ENCODE results near the gene TEX19.

Gene TEX19

DNA sequence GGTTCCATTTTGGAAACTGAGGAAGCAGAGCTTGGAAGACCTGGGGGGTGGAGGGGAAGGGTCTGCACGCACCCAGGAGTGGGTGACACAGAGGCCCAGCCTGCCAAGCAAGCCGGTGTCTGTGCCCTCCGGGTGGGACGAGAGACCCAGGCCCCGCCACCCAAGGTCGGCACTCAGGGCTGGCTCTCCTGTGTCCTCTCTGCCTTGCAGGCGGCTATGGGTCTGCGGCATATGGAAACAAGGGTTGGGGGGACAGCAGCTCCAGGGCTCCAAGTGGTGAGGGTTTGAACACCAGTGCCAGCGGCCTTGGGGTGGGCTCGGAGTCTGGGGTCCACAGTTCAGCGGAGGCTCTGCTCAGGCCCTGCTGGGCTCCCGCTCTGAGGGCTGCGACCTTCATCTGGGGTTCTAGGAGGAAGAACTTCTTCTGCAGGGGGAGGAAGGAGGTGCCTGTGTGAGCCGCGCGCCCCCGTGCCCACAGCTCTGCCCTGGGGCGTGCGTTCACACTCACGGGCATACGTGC, 37.0 kb upstream of the TEX19 start:
- no peak for DNase-seq

DNA sequence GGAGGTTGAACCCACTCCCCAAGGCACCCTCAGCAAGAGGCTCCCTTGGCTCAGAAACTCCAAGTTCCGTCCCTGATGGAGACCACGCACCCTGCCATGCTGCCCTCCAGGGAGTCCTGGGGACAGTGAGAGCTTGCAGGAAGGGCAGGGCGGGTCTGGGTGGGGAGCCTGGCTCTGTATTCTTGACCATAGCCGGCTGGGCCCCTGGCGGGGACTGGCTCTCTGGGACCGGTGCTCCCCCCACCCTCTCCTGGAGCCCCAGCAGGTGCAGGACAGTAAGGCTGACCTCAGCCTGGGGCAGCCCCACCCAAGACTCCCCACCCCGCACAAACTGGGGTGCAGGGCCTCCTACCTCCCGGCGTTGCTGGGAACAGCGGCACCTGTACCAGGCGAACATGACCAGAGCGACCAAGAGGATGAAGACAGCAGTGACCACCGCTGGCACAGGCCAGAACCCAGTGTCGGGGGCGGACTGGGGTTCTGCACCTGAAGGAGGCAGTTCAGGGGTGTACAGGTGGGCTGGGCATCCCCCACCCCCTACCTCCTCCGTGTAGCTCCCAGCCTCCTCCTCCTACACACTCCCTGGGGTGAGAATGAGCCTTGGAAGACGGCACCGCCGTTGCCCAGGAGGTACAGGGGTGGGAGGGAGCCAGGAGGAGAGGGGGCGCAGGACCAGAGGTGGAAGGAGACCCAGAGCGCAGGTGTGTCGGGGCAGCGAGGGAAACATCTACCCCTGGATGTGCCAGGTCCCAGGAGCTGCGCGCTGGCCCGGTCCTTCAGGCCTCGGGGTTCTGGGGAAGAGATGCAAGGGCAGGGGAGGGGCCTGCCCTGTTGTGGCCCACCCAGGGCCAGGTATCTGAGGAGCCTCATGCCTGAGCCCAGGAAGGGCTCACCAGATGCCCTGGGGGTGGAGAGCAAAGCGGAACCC, 36.3 kb upstream of the TEX19 start:
- no peak for DNase-seq

DNA sequence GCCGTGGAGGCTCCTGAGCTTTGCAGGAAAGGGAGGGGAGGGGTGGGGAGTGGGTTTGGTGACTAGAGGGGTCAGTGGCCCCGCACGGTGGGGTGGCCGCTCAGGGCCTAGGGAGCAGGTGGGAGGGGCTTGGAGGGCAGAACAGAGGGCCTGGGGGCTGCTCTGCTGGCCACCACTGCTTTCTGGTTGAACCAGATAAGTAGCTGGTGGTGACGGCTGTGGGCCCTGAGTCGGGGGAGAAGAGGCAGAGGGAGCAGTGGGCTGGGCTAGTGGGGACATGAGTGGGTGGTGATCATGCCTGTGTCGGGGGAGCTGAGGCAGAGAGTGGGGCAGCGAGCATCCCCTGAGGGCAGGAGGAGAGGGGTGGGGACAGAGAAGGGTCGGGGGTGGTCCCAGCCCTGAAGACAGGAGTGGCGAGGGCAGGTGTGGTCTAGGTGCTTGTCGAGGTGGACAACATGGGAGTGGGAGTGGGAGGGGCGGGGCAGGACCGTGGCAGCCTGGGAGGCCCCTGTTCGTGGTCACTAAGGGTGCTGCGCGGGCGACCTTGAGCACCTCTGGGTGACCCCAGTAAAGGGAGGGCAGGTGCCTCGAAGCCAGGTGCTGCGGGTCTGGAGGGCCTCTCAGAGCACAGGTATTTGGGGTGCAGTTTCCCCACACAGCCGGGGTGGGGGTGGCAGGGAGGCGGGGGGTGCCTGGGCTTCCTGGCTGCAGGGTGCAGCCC, 35.4 kb upstream of the TEX19 start:
- no peak for DNase-seq

DNA sequence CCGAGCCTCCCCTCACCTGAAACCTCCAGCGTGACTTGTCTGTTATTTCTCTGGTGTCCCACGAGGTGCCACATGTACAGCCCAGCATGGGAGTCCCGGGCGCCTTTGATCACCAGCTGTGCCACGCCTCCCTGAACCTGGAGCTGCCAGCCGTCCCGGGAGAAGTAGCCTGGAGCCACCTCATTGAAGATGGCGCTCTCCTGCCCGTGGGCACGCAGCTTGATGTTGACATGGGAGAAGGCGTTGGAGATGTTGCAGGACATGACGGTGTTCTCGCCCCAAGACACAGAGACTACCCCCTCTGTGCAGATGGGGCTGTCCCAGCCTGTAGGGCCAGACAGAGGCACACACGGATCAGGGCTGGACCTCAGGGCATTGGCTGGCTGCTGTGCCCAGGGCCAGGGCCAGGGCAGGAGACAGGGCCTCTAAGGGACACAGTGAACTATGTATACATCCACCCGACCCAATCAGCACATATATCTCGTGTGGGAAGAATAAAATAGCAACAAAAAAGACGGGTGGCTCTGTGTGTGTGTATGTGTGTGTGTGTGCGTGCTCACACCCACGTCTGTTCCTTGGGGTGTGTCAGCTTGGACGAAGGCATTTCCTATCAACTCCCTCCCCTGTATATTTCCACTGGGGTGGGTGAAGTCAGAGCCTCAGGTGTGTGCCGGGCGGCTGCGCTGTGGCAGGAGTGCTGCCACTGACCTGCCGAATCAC, 34.3 kb upstream of the TEX19 start:
- DNase-seq: no peak

DNA sequence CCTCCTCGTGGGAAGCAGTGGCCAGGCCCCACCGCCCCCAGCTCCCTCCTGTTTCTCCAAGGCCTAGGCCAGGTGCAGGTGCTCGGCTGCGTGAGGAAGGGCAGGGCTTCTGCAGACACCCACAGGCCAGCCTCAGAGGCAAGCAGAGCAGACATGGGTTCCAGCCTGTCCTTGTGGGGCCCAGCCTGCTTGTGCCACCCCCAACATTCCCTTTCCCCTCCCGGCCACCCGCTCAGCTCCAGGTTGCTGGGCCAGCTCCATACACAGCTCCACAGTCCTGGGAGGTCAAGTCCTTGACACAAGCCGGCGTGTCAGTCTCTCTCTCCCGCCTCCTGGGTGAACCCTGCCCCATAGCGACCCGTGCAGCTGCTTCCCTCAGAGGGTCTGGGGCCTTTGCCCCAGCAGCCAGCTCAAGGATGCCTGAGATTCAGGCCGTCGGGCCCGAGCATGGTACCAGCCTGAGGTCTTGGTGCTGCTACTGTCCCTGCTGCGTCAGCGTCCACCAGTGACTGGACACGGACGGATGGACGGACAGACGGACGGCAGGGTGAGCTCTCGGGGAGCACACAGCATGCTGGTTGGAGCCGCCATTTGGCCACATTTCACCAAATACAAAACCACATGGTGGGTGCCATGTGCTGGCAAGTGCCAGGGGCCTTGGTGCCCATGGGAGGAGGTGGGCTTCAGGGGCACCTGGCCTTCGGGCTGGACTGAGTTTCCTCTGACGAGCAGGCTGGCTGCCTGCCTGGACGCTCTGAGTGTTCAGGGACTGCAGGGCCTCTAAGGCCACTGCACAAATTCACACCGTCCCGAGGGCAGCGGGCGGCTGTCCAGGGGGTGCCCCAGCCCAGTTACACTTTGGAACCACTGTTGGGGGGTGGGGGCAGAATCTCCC, 33.5 kb upstream of the TEX19 start:
- no peak for DNase-seq

DNA sequence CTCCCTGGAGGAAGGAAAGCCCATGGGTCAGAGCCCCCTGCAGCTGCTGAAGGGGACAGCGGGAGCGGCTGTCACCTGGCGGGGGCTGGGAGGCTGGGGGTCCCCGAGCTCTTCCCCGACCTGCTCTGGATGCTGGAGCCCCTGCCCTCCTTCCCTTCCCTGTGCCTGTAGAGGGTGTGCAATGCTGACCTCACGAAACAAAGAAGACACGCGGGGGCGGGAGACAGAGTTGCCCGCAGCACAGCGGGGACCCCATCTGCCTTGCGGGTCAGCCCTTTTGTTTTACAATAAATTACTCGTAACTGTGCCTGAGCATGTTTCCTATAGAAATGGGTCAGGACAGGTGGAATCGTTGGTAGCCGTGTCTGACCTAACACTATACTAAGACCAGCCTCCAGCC, 31.8 kb upstream of the TEX19 start:
- DNase-seq: peak; percentile 79

DNA sequence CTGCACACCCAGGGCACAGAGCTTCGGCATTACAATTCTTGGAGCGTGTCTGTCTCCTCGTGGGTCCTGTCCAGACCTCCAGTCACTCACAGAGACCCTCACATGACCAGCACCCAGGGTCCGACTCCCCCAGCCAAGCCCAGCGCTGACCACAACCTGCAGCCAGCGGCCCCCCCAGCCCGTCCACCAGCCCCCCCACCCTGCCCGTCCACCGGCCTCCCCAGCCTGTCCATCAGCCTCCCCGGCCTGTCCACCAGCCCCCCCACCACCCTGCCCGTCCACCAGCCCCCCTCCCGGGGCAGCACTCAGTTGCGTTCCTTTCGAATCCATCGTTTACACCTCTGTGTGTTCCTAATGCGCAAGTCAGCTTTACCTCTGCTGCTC, 31.3 kb upstream of the TEX19 start:
- DNase-seq: no peak

DNA sequence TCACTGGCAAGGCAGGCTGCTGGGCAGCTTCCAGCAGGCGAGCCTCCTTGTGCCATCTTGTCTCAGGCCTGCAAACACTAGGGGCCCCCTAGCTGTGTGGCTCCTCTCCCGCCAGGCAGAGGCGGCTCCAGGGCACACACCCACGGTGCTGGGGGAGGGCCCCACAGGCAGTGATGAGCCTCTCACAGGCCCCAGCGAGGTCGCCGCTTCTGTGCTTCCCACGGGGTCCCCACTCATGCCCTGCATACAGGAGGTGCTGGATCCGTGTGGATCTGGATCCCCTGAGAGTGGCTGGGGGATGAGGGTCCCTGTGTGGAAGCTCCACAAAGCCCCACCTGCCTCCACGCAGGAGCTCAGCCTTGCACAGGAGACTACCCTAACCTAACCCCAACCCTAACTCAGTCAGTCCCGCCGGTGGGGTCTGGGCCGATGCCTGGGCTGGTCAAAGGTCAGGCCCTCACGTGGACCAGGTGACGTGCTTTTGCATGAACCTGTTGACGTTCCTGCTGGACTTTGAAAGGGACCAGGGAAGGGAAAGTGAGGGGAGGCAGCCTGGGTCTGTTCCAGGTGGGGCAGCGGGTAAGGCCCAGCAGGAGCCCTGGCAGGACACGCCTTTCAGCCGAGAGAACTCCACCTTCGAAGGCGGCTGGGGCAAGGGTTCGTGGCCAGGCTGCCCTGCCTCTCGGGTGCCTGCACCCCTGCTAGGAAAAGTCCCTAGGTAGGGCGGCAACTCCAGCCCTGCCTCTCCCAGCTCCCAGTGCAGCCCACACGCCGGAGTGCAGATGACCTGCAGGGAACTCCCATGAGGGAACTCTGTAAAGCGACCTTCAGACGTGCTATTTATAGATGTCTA, 30.7 kb upstream of the TEX19 start:
- peak; percentile 26 for DNase-seq

DNA sequence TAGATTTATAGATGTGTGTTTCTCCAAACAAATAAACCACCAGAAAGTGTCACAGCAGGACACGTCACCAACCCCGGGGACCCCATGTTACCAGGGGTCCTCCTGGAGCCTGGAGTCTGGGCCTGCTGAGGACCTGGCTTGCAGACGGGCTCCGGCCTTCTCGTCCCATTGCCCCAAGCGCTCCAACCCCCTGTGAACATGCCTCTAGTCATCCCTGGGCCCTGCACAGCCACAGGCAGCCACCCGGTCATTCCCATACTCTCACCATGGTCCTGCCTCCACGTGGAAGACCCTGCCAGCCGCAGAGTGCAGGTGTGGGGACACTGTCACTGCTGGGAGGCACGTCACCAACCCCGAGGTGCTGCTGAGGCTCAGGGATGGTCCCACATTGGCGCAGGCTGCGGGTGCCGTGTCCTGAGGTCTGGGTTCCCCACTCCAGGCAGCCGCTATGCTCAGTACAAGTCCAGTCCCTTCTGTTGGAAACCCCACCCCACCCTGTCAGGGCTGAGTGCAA, 30.0 kb upstream of the TEX19 start:
- DNase-seq: no peak

DNA sequence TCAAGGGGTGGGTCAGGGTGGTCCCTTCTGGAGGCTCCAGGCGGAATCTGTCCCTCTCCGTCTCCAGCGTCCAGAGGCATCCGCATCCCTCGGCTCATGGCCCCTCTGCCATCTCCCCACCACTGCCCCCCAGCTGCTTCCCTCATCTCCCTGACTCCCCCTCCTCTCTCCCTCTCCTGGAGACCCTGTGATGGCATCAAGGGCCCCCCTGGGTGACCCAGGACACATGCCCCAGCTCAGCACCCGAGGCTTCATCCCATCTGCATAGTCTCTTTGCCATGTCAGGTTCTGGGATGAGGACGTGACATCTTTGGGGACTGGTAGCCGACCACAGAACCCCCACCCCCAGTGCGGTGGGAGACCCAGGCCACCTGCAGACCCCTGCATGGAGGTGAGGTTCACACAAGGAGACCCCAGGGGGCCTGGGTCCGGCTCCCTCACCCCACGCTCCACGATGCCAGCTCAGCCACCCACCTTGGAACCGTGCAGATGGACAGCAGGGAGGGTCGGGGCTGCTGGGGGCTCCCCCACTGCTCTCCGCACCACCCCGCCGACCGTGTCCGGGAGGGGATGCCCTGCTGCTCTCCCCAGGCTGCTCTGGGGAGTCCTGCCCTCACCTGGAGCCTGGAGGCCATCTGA, 29.2 kb upstream of the TEX19 start:
- no peak for DNase-seq

DNA sequence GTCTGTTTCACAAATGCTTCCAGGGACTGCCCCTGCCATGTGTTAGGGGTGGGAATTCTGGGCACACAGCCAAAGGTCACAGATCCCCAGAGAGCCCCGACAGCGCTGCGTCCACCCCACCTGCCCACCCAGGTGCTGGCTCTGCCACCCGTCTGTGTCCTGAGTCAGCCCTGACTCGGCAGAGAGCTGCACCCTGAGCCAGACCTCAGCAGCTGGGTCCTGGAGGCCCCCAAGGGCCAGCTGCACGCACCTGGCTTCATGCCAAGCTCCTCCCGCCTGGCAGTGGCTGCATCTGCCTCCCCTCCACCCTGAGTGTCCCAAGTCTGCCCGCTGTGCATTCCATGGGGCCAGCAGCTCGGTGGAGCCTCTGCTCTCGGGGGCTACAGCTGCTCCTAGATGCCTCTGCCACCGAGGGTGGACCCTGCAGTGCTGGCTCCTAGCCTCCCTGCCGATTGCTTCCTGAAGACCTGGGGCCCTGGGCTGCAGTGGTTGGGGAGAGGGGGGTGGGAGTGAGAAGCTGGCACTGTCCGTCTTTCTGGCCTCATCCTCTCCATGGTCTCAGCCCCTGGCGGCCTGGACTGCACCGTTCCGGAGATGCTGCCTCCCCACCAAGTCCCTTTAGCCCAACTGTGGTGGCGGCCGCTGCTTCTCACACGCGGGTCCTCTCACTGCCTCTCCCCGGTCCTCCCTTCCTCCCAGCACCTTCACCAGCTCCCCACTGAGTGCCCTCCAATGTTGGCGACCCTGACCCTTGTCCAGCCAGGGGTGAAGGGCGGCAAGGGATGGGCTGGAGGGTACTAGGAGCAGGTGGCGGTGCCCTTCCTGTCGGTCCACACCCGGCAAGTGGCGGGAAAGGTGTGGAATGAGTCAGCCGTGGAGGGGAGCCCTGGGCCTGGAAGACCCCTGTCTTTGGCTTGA, 28.5 kb upstream of the TEX19 start:
- peak; percentile 97 for DNase-seq

DNA sequence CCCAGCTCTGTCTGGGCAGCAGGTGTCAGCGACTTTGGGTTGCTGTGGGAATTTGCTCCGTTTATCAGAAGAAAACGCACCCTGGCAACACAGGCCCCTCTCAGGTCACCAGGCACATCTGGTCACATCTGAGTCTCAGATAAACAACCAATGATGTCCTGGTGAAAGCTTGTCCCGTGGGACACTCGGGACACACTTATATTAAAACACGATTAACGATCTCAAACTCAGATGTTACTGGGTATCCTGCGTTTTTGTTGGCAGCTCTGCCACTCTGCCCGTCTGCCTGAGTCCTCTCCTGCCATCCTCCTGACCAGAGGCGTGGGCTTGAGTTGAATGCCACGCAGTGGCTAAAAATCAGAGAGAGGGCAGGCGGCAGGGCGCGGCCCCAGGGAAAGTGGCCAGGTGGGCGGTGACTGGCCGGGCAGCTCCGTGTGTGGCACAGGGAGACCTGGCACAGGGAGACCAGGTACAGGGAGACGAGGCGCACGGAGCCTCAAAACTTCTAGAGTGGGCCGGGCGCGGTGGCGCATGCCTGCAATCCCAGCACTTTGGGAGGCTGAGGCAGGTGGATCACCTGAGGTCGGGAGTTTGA, 27.6 kb upstream of the TEX19 start:
- no peak for DNase-seq

DNA sequence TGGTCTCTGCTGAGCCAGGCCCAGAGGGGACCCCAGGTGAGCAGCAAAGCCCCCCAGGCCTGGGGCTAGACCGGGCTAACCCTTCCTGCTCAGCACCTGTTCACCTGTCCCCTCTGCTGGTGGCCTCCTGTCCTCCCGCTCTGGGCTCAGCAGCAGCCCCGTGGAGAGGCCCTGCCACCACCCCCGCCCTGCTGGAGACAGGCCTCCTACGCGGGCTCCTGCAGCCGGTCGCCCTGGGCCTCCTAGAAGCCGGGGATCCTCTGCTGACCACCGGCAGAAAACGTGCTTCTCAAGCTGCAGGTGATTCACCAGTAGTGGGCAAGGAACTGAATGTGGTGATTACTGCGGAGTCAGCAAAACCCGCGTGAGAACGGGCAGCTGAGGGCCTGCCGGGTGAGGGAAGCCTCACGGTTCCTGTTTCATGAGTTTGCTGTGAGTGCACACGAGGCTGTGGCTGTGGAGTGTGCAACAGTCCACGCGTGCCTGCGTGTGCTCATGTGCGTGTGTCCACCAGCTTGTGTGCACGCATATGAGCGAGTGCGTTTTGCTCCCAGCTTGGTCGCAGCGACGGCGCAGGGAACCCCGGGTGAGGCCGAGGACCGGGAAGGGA, 26.3 kb upstream of the TEX19 start:
- peak; percentile 72 for DNase-seq

DNA sequence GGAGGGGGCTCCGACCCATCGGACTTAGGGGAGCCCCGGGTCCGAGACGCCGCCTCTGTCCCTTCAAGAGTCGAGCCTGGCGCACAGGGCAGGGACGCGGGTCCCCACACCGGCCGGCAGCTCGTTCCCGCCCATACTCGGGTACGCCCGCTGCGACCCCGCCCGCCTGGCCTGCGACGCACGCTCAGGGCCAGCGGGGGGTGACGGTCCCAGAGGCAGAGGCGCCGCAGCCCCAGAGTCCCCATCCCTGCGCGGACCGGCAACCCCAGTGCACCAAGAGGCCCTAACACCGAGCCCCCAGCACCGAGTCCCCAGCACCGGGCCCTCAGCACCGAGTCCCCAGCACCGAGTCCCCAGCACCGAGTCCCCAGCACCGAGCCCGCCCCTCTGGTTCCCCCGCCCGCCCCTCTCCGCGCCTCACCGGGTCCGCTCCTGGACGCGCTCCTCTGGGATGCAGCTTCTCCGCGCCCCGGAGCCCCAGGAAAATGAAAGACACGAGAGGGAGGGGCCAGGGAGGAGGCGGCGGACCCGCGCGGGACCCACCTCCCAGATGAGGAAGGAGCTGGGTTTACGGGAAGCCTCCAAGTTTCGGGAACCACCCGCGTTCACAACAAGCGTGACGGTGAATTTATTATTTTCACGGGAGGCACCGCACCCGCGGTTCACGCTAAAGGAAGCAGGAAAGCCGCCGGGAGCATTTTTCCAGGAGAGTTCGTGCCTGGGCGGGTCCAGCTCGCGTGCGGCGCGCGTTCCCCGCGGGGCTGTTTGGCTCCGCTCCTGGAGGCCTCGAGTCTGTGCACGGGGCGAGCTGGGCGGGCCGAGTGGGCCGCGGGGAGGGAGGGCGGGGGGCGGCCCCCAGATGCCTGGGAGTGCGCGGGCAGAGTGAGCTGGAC, 25.5 kb upstream of the TEX19 start, which contains the start of gene SECTM1:
Gene SECTM1 (minus strand): TSS at position 488 of the 893 bp plus-strand sequence. CDS start 6,526 bp downstream, outside the sequence.
- DNase-seq: peak; percentile 72

DNA sequence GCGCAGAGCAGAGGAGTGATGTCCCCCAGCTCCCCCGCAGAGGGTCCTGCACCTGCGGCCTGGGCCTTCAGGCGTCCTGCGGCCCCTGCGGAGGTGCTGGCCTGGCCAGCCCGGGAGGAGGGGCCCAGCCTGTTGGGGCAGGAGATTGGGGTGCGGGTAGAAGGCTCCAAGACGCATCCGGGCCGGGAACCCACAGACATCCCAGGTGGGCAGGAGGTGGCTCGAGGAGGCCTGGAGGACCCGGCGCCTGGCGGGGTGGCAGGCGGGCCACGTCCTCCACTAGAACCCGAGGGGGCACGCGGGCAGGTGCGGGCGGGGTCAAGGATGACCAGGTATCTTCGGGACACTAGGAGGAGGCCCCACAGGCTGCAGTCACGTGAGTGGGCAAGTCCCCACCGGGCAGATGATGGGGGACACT, 24.8 kb upstream of the TEX19 start:
- DNase-seq: no peak

DNA sequence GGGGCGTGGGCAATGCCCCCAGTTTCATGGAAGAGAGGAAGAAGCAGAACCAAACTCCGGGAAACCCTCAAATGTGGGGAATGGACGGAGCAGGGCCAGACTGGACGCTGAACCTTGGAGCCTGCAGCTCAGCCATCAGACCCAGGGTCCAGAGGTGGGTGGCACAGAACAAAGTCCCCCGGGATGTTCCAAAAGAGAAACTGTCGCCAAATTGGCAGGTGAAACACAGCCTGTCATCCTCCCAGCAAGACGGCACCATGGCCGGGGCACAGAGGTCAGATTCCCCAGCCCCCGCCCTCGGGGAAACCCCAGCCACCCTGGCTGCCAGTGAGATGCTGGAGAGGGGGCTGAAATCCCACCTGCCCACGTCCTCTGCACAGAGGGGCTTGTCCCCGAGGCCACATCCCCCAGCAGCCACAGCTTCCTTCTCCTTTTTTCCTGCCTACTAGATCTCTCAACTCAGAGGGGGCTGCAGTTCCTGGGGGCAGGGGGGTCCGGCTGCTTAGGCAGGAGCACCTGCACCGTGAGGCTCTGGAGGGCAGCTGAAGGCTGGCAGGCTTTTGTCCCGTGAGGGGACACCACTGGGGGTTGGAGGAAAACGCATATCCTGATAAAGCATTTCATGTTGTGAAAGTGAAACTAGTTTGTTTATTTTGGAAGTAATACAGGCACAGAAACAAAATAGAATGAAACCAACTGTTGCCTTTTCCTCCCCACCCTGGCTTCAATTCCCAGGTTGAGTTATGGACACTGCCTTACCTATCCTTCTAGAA, 24.2 kb upstream of the TEX19 start:
- DNase-seq: no peak
